GM19099 (cell line): ENCODE measurements around the gene ARL14EP.

ENCODE experiments used
- POLR2A ChIP-seq: IDR thresholded peaks from 3 replicates; pipeline ENCODE4 v1.6.1; 2011; ENCODE audit warnings: low read depth; ENCODE audit not compliant: insufficient read length; ENCODE audit errors: extremely low read depth

ARL14EP gene

GRCh38 chr11:30314625-30315024 is 8.3 kb upstream of the ARL14EP start:
- no peak for TF ChIP-seq POLR2A

GRCh38 chr11:30316237-30316636 is 6.7 kb upstream of the ARL14EP start:
- TF ChIP-seq POLR2A = no peak

DNA sequence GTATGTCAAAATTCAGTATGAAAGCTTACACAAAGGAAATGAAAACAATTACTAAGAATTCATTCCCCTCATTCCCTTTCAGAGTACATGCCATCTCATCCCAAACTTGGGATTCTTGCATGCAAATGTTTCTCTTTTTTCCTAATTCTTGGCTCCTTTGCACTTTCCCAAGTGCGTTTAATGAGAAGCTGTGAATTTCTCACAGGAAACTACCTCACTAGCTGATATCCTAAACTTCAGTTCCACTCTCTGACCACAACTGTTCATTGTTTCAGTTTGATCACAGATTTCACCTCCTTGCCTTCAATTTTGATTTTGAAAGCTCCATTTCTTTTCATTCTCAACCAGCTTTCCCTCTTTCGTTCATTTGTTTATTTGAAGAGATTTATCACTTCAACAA is 5.9 kb upstream of the ARL14EP start:
- no peak for TF ChIP-seq POLR2A

DNA sequence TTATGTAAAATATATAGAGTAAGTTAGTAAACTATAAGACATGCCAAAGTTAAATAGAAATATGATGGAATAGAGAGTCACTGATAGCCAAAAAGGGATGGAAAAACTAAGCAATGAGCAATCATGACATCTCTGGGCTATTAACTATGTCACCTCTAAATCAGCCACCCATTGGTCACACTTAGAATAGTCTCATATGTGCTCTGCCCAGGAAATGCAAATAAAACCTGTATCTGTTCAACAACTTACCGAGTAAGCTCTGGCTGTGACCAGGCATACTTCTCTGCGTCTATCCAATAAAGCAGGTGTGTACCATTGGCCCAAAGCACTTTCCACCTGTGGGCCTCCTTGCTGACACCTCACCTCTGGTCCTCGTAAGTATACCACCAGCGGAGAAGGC is 1.6 kb upstream of the ARL14EP start:
- TF ChIP-seq POLR2A = no peak

DNA sequence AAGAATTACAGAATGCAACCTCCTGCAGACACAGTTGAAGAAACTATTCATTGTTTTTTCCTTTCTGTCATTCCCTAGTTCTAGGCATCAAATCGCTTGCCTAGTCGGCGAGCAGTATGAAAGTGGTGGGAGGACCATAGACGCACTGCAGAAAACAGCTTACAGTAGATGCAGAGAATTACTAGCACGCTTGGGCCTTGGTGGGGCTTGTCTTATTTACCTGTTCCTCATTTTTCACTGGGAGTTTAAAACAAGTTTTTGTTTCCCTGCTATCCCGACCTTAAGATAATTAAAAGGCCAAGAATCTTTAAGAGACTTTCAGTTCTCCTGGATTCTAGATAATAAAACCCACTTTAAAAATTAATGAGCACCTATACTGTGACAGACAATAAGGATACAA is 713 bp upstream of the ARL14EP start:
- TF ChIP-seq POLR2A = no peak

GRCh38 chr11:30326114-30326778 is 3.3 kb downstream of the ARL14EP start:
- TF ChIP-seq POLR2A = no peak

- TF ChIP-seq POLR2A = no peak
Measured at GRCh38 chr11:30326906-30327305, 4.0 kb downstream of the ARL14EP start.

GRCh38 chr11:30328681-30329080 is 5.8 kb downstream of the ARL14EP start:
- no peak for TF ChIP-seq POLR2A

GRCh38 chr11:30329150-30329940 is 6.4 kb downstream of the ARL14EP start:
- TF ChIP-seq POLR2A = no peak

GRCh38 chr11:30333405-30333804 is 10.5 kb downstream of the ARL14EP start:
- TF ChIP-seq POLR2A = no peak

GRCh38 chr11:30342736-30343166 is 19.8 kb downstream of the ARL14EP start:
- TF ChIP-seq POLR2A = no peak

DNA sequence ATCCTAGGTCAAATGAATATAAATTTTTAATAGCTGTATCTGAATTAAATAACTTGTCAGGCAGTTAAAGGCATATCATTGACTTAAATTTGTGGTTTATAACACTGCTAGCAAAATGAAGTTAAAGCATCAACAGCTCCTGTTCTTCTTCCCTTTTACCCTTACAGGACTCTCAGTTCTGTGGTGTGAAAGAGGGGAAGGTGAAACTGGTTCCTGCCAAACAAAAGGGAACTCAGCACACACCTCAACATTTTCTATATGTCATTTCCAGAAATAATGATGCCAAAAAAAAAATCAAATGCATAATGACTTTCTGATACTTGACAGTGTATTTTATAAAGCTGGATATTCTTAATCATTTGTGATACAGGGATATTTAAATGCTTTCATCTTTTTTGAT is 21.2 kb downstream of the ARL14EP start:
- no peak for TF ChIP-seq POLR2A

GRCh38 chr11:30345644-30346043 is 22.7 kb downstream of the ARL14EP start:
- no peak for TF ChIP-seq POLR2A

GRCh38 chr11:30346068-30346688 is 23.3 kb downstream of the ARL14EP start:
- no peak for TF ChIP-seq POLR2A

GRCh38 chr11:30348035-30348434 is 25.1 kb downstream of the ARL14EP start:
- no peak for TF ChIP-seq POLR2A

DNA sequence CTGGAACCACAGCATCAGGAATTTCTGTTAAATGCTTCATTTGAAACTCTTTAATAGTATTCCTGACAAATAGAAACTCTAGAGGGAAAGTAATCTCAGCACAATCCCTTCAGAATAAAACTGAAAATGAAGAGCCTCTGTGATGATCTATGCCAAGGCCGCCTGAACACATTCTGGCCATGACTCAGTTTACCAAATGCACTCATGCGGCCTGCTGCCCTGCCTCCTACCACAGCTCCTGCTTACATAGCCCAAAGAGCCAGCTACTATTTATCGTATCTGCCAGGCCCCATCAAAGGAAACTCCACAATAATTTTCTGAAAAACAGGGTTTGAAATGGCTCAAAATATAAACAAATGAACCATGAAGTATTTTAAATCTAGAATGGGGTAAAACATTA is 27.0 kb downstream of the ARL14EP start:
- no peak for TF ChIP-seq POLR2A
